Keratinocyte (primary cell): ENCODE measurements around the gene RPL39L. TPM values are rescaled to one million over a fixed set of nuclear protein-coding genes. Genes with fewer than 3 reads are reported as not detected.

Source experiments
- DNase-seq: peaks from one replicate; pipeline ENCODE4 v3.0.0-alpha.2; 2011; ENCODE audit warnings: low read depth, missing footprints, low spot score
- FAIRE-seq: peaks from 2 replicates; lab custom pipeline; 2011; peaks lifted over from hg19 to GRCh38; lab: Jason Lieb, UNC
- H2AFZ ChIP-seq: 2 replicates; pipeline ENCODE4 v1.6.0; 2012; ENCODE audit warnings: low read length, control low read depth, inconsistent platforms; ENCODE audit not compliant: control insufficient read depth
- H3K27ac ChIP-seq: 2 replicates; pipeline ENCODE4 v1.5.1; 2011; ENCODE audit warnings: low read length; ENCODE audit not compliant: control insufficient read depth, insufficient read depth
- H3K27me3 ChIP-seq: 3 replicates; pipeline ENCODE4 v1.6.0; 2011; ENCODE audit warnings: low read length; ENCODE audit not compliant: control insufficient read depth, insufficient read depth; ENCODE audit errors: extremely low read depth
- H3K36me3 ChIP-seq, 2 experiments: 2 replicates in 1 of 2; 3 replicates in 1 of 2; pipeline ENCODE4 v1.5.1; 2011; ENCODE audit warnings: low read length in 2 of 2, mild to moderate bottlenecking in 1 of 2; ENCODE audit not compliant: control insufficient read depth in 2 of 2, insufficient read depth in 2 of 2; ENCODE audit errors: extremely low read depth in 1 of 2
- H3K4me1 ChIP-seq: 3 replicates; pipeline ENCODE4 v1.5.1; 2011; ENCODE audit warnings: low read length; ENCODE audit not compliant: control insufficient read depth, insufficient read depth; ENCODE audit errors: extremely low read depth
- H3K4me2 ChIP-seq: 3 replicates; pipeline ENCODE4 v1.6.0; 2011; ENCODE audit warnings: low read depth, low read length; ENCODE audit not compliant: control insufficient read depth, insufficient read depth; ENCODE audit errors: extremely low read depth
- H3K4me3 ChIP-seq, 3 experiments: fragments of 200-600 bp in 1 of 3; sonication (generic) in 1 of 3; 2 replicates in 2 of 3; 3 replicates in 1 of 3; pipeline ENCODE4 v1.5.1; 2011 to 2016; ENCODE audit warnings: low read length in 3 of 3, mild to moderate bottlenecking in 3 of 3, control low read depth in 2 of 3, inconsistent platforms in 1 of 3, low read depth in 1 of 3, mixed read lengths in 1 of 3, mixed run types in 1 of 3, moderate library complexity in 1 of 3; ENCODE audit not compliant: control insufficient read depth in 2 of 3, insufficient read depth in 2 of 3; ENCODE audit errors: extremely low read depth in 1 of 3
- H3K79me2 ChIP-seq: 2 replicates; pipeline ENCODE4 v1.6.0; 2012; ENCODE audit warnings: low read length; ENCODE audit not compliant: control insufficient read depth, insufficient read depth
- H3K9ac ChIP-seq: 3 replicates; pipeline ENCODE4 v1.6.0; 2011; ENCODE audit warnings: low read length; ENCODE audit not compliant: control insufficient read depth, insufficient read depth; ENCODE audit errors: extremely low read depth
- H3K9me1 ChIP-seq: 3 replicates; pipeline ENCODE4 v1.6.0; 2011; ENCODE audit warnings: low read length; ENCODE audit not compliant: control insufficient read depth, insufficient read depth; ENCODE audit errors: extremely low read depth
- H3K9me3 ChIP-seq: 2 replicates; pipeline ENCODE4 v1.5.1; 2012; ENCODE audit warnings: low read depth, low read length; ENCODE audit not compliant: control insufficient read depth
- H4K20me1 ChIP-seq: 3 replicates; pipeline ENCODE4 v1.6.0; 2011; ENCODE audit warnings: low read length; ENCODE audit not compliant: control insufficient read depth, insufficient read depth; ENCODE audit errors: extremely low read depth
- EZH2 ChIP-seq: IDR thresholded peaks from one replicate; pipeline ENCODE4 v1.6.1; 2012; ENCODE audit warnings: inconsistent platforms, mild to moderate bottlenecking, low read length, moderate library complexity
- dilution Hi-C: fragments of 300-500 bp; cut with MboI; formaldehyde crosslinking; loops from one replicate; pipeline ENCODE4 v1.7.0; 2020; ENCODE audit warnings: low sequenced_read_pairs; ENCODE audit not compliant: extremely low pct_ligation_motif_present
- polyA plus RNA-seq, 5 experiments: library from polyadenylated mRNA; depleted of rRNA in 3 of 5; stranded (reverse) in 3 of 5; stranded (forward) in 1 of 5; unstranded in 1 of 5; fragments of >200 nt; gene quantifications; 1 replicate in 1 of 5; 2 replicates in 3 of 5; 3 replicates in 1 of 5; pipeline versions ENCODE4 v1.2.1 to v1.2.3, GENCODE V29; 2011 to 2012; ENCODE audit warnings: missing spikeins in 2 of 5, low read depth in 1 of 5, low replicate concordance in 1 of 5
- TF ChIP-seq, protein P1 (sequence below), 3 experiments: IDR thresholded peaks in 1 of 3; conservative IDR thresholded peaks in 1 of 3; optimal IDR thresholded peaks in 1 of 3; 2 replicates in 2 of 3; 3 replicates in 1 of 3; pipeline versions ENCODE3 to v1.5.1; 2011; ENCODE audit warnings: low read length in 3 of 3, mild to moderate bottlenecking in 3 of 3, moderate library complexity in 2 of 3, control low read depth in 1 of 3, inconsistent platforms in 1 of 3; ENCODE audit not compliant: insufficient read depth in 2 of 3; ENCODE audit errors: extremely low read depth in 1 of 3

The RPL39L gene
- polyA plus RNA-seq, 1 donor (not counting 4 experiments of a cell fraction or from before 2014, with no cell fraction given): 20.0 TPM

DNA sequence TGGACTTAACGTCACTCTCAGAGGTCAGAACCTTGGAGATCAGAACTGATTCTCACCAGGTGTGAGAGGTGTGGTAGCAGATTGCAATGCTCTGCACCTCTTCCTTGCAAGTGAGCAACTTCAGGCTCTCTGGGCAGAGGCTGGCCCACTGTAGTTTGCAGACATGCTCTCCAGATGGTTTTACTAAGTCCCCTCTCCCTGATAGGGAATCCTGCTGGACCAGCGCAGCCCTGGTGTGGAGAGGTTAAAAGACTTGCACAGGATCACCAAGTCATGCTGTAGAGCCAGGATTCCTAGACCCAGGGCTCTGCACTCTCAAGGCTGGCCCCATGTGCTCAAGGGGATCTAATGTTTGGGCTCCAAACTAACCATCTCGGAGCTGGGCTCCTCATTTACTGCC is 62.2 kb downstream of the RPL39L start:
- Histone ChIP-seq H3K4me2 (no peak overlapping the region), H4K20me1 (no peaks in the 10 kb centered on the region), H3K9me1 (no peaks in the 10 kb centered on the region), H3K4me3 (no peak overlapping the region), H3K27ac (no peak overlapping the region), H3K9me3 (no peaks in the 10 kb centered on the region), H3K27me3 (no peaks in the 10 kb centered on the region), H3K9ac (no peak overlapping the region), H3K79me2 (no peaks in the 10 kb centered on the region), H3K4me1 (no peaks in the 10 kb centered on the region), H2AFZ (no peak overlapping the region), H3K36me3 (peaks cover 0 to 1% of the 10 kb centered on the region in 2 experiments)
- dilution Hi-C loops: no loop called here
- TF ChIP-seq, protein P1, sequence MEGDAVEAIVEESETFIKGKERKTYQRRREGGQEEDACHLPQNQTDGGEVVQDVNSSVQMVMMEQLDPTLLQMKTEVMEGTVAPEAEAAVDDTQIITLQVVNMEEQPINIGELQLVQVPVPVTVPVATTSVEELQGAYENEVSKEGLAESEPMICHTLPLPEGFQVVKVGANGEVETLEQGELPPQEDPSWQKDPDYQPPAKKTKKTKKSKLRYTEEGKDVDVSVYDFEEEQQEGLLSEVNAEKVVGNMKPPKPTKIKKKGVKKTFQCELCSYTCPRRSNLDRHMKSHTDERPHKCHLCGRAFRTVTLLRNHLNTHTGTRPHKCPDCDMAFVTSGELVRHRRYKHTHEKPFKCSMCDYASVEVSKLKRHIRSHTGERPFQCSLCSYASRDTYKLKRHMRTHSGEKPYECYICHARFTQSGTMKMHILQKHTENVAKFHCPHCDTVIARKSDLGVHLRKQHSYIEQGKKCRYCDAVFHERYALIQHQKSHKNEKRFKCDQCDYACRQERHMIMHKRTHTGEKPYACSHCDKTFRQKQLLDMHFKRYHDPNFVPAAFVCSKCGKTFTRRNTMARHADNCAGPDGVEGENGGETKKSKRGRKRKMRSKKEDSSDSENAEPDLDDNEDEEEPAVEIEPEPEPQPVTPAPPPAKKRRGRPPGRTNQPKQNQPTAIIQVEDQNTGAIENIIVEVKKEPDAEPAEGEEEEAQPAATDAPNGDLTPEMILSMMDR (optimal IDR thresholded peaks at IDR 0.05 in 1 of 3, IDR thresholded peaks at IDR 0.05 in 1 of 3, conservative IDR thresholded peaks at IDR 0.05 in 1 of 3; ENCODE audit: extremely low read depth in 1 of 3, insufficient read depth in 2 of 3, low read length in 3 of 3): no peak
- TF ChIP-seq EZH2: no peak
- no peak for DNase-seq
- no peak for FAIRE-seq

DNA sequence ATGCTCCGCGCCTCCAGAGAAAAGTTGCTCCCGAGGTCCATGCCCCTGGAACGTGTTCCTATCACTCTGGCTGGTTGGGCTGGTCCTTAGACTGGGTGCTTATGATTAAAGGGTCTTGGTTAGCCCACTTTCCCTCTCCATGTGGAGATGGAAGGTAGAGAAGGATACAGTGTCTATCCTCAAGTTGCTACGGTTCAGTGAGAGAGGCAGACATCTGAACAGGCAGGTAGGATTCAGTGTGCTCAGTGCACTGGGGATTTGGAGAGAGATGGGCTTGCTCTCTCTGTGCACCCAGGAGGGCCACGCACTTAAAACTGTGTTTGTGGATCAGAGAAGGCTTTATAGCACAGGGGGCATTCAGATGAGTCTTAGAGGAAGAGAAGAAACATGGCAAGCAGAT is 63.0 kb downstream of the RPL39L start:
- Histone ChIP-seq H3K9me3 (no peaks in the 10 kb centered on the region), H4K20me1 (no peaks in the 10 kb centered on the region), H3K9ac (no peak overlapping the region), H3K27ac (no peak overlapping the region), H2AFZ (no peak overlapping the region), H3K4me2 (no peak overlapping the region), H3K9me1 (no peaks in the 10 kb centered on the region), H3K4me3 (no peak overlapping the region), H3K4me1 (no peaks in the 10 kb centered on the region), H3K36me3 (peaks cover 0 to 1% of the 10 kb centered on the region in 2 experiments), H3K79me2 (no peaks in the 10 kb centered on the region), H3K27me3 (no peaks in the 10 kb centered on the region)
- no peak for TF ChIP-seq EZH2
- TF ChIP-seq, protein P1 (optimal IDR thresholded peaks at IDR 0.05 in 1 of 3, IDR thresholded peaks at IDR 0.05 in 1 of 3, conservative IDR thresholded peaks at IDR 0.05 in 1 of 3; ENCODE audit: extremely low read depth in 1 of 3, insufficient read depth in 2 of 3, low read length in 3 of 3): no peak
- dilution Hi-C loops: no loop called here
- FAIRE-seq: no peak
- DNase-seq: no peak
